Measurements from ENCODE around the gene SLC25A26. TPM values are rescaled to one million over a fixed set of nuclear protein-coding genes. Genes with fewer than 3 reads are reported as not detected.

Gene SLC25A26
- total RNA-seq, 6 experiments from 2014 or later, result 12.8 to 16.3 (median 13.6) TPM

DNA sequence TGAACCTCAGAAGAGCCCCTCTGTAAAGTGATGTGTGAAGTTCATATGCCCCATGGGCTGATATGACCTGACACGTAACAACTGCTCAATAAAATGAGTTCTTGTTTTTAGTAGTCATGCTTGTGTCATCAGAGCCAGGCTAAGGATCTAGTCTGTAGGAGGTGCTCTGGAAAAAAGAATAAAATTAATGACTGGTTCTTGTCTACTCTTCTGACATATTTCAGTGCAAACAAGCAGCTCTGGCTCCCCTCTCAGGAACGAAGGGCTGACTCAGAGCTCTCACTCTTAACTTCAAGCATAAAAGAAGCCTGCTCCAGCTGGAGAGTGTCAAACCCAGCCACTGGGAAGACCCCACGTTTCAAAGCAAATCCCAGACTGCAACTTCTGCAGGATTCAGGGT lies 203.0 kb downstream of the SLC25A26 start:
- Mint-ChIP-seq H3K27ac (peak overlapping the region; percentile 60; the same call in 1 of the 2 replicates), H3K4me3 (no peak overlapping the region), H3K36me3 (ENCODE audit: low read depth) (peaks cover 22% of the 10 kb centered on the region), H3K9me3 (peaks cover 24% of the 10 kb centered on the region), H3K4me1 (ENCODE audit: low read depth) (peaks cover 24% of the 10 kb centered on the region), H3K27me3 (ENCODE audit: insufficient read depth) (no peaks in the 10 kb centered on the region; the same call in 1 of the 2 replicates)
- TF ChIP-seq, protein P1, sequence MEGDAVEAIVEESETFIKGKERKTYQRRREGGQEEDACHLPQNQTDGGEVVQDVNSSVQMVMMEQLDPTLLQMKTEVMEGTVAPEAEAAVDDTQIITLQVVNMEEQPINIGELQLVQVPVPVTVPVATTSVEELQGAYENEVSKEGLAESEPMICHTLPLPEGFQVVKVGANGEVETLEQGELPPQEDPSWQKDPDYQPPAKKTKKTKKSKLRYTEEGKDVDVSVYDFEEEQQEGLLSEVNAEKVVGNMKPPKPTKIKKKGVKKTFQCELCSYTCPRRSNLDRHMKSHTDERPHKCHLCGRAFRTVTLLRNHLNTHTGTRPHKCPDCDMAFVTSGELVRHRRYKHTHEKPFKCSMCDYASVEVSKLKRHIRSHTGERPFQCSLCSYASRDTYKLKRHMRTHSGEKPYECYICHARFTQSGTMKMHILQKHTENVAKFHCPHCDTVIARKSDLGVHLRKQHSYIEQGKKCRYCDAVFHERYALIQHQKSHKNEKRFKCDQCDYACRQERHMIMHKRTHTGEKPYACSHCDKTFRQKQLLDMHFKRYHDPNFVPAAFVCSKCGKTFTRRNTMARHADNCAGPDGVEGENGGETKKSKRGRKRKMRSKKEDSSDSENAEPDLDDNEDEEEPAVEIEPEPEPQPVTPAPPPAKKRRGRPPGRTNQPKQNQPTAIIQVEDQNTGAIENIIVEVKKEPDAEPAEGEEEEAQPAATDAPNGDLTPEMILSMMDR (IDR thresholded peaks at IDR 0.05), result no peak
- peak; percentile 86 for DNase-seq

DNA sequence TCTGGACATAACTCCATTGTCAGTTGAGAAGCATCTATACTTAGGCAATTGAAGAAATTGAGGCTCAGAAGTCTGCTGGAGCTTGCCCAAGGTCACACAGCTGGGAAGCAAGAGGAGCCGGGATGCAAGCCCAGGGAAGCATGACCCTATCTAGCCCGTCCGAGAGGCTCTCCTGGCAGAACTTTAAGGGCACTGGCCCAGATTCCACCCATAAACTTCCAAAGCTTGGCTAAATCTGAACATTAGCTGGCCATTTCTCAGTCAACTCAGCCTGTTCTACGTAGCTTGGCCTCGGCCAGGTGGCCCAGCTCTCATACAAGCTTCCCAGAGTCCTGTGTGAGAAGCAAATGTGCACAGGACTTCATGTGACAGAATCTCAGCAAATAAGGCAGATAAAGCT lies 204.2 kb downstream of the SLC25A26 start:
- no peak for DNase-seq
- Mint-ChIP-seq H3K36me3 (ENCODE audit: low read depth) (peaks cover 22% of the 10 kb centered on the region), H3K4me1 (ENCODE audit: low read depth) (peaks cover 36% of the 10 kb centered on the region), H3K27ac (no peak overlapping the region), H3K9me3 (peaks cover 24% of the 10 kb centered on the region), H3K27me3 (ENCODE audit: insufficient read depth) (no peaks in the 10 kb centered on the region; the same call in 1 of the 2 replicates), H3K4me3 (no peak overlapping the region)
- TF ChIP-seq, protein P1 (IDR thresholded peaks at IDR 0.05), result no peak

DNA sequence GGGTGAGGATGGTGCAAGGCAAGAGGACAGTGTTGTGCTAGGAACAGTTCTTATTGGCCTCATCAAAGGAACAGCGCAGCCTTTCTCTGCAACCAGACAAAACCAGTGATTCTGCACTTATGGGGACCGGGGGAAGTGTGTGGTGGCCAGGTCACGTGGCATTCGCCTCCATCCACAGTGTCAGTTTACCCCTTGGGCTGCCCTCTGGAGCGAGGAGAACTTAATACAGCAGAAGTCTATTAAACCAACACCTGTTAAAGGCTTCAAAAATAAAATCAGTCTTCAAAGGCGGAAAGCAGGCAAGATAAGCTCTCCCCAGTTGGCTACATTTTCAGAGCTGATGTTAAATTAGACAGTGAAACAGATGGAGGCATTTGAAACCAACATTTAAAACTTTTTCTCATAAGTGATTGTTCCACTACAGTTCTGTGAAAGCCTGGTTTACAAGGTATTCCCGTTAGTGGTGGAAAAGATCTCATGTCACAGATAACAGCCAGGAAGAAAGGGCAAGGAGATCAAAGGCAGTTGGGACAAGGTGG lies 204.8 kb downstream of the SLC25A26 start:
- H3K4me1 Mint-ChIP-seq (ENCODE audit: low read depth), result peaks cover 38% of the 10 kb centered on the region
- H3K9me3 Mint-ChIP-seq, result peaks cover 20% of the 10 kb centered on the region
- DNase-seq, result no peak
- no peak overlapping the region for H3K27ac Mint-ChIP-seq
- H3K36me3 Mint-ChIP-seq (ENCODE audit: low read depth), result peaks cover 19% of the 10 kb centered on the region
- TF ChIP-seq, protein P1 (IDR thresholded peaks at IDR 0.05), result no peak
- H3K27me3 Mint-ChIP-seq (ENCODE audit: insufficient read depth), result no peaks in the 10 kb centered on the region; the same call in 1 of the 2 replicates
- H3K4me3 Mint-ChIP-seq, result no peak overlapping the region

DNA sequence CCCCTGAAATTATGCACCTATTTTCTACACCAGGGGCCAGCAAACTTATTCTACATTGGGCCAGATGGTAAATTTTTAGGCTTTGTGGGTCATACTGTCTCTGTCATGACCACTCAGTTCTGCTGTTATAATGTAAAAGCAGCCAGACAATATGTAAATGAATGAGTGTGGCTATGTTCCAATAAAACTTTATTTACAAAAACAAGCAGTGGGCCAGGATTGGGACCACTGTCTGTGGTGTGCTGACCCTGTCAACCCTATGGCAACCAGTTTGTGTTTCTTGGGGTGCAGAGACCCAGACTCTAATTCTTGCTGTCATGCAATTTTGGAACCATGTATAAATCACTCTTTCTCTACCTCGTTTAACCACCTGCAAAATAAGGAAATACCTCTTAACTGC lies 205.3 kb downstream of the SLC25A26 start:
- no peak overlapping the region for H3K27ac Mint-ChIP-seq
- TF ChIP-seq, protein P1 (IDR thresholded peaks at IDR 0.05), result no peak
- H3K27me3 Mint-ChIP-seq (ENCODE audit: insufficient read depth), result no peaks in the 10 kb centered on the region; the same call in 1 of the 2 replicates
- H3K9me3 Mint-ChIP-seq, result peaks cover 15% of the 10 kb centered on the region
- H3K4me1 Mint-ChIP-seq (ENCODE audit: low read depth), result peaks cover 43% of the 10 kb centered on the region
- peaks cover 14% of the 10 kb centered on the region for H3K36me3 Mint-ChIP-seq (ENCODE audit: low read depth)
- H3K4me3 Mint-ChIP-seq, result no peak overlapping the region
- no peak for DNase-seq

DNA sequence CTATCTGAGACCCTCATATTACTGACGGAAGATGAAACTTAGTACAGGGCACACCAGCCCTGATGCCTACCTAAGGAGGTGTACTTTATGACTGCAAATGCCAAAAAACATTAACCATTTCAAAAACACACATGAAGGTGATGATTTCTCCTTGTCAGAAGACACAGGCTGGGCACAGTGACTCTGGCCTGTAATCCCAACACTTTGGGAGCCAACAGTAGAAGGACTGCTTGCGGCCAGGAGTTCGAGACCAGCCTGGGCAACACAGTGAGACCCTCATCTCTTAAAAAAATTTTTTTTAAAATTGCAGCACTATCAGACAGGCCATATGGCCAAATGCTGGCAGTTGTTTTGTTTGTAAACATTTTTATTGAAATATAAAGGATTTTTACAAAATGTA lies 206.6 kb downstream of the SLC25A26 start:
- no peak for DNase-seq

More for the DNA sequence above, 206.6 kb downstream of the SLC25A26 start:
- Mint-ChIP-seq H3K27ac (no peak overlapping the region), H3K4me1 (ENCODE audit: low read depth) (peaks cover 51% of the 10 kb centered on the region), H3K9me3 (peaks cover 4% of the 10 kb centered on the region), H3K36me3 (ENCODE audit: low read depth) (peaks cover 6% of the 10 kb centered on the region), H3K27me3 (ENCODE audit: insufficient read depth) (no peaks in the 10 kb centered on the region; the same call in 1 of the 2 replicates), H3K4me3 (no peak overlapping the region)
- TF ChIP-seq, protein P1 (IDR thresholded peaks at IDR 0.05), result no peak
